Endothelial cell (in vitro differentiated cells): Measurements from ENCODE around the gene ZMYM2. TPM values are rescaled to one million over a fixed set of nuclear protein-coding genes. Genes with fewer than 3 reads are reported as not detected.

ENCODE experiments used
- DNase-seq: peaks from one replicate; pipeline ENCODE4 v3.0.0; 2021; ENCODE audit warnings: low spot score
- H3K27ac Mint-ChIP-seq: one replicate; pipeline ENCODE4 v1.8.0; 2021; ENCODE audit warnings: mixed read lengths, inconsistent platforms; ENCODE audit not compliant: unreplicated experiment
- H3K27me3 Mint-ChIP-seq: one replicate; pipeline ENCODE4 v1.8.0; 2021; ENCODE audit warnings: mild to moderate bottlenecking, moderate library complexity, mixed read lengths, inconsistent platforms; ENCODE audit not compliant: unreplicated experiment
- H3K36me3 Mint-ChIP-seq: one replicate; pipeline ENCODE4 v1.8.0; 2021; ENCODE audit warnings: mild to moderate bottlenecking, low read depth, mixed read lengths, inconsistent platforms; ENCODE audit not compliant: unreplicated experiment
- H3K4me1 Mint-ChIP-seq: one replicate; pipeline ENCODE4 v1.8.0; 2021; ENCODE audit warnings: mild to moderate bottlenecking, mixed read lengths, inconsistent platforms; ENCODE audit not compliant: unreplicated experiment
- H3K4me3 Mint-ChIP-seq: one replicate; pipeline ENCODE4 v1.8.0; 2021; ENCODE audit warnings: mild to moderate bottlenecking, mixed read lengths, inconsistent platforms; ENCODE audit not compliant: unreplicated experiment
- H3K9me3 Mint-ChIP-seq: one replicate; pipeline ENCODE4 v1.8.0; 2021; ENCODE audit warnings: mixed read lengths, inconsistent platforms; ENCODE audit not compliant: unreplicated experiment
- CTCF ChIP-seq: fragments of 200-600 bp; sonication (generic); IDR thresholded peaks from one replicate; pipeline ENCODE4 v1.5.0; 2021; ENCODE audit warnings: antibody characterized with exemption; ENCODE audit not compliant: unreplicated experiment
- total RNA-seq: library from RNA; stranded (reverse); fragmentation: NEBNext Ultra II Directional; extraction: Animal tissue kit (Norgen Biotek cat#: 25700); gene quantifications from one replicate; pipeline ENCODE4 v1.2.1, GENCODE V29; 2021; ENCODE audit not compliant: unreplicated experiment

ZMYM2 gene
- total RNA-seq, 1 donor from 2014 or later, result 124 TPM

GRCh38 chr13:20002787-20003186 is 44.3 kb downstream of the ZMYM2 start:
- peaks cover 3% of the 10 kb centered on the region for H3K4me1 Mint-ChIP-seq
- peaks cover 2% of the 10 kb centered on the region for H3K27me3 Mint-ChIP-seq
- no peak for DNase-seq
- peaks cover 17% of the 10 kb centered on the region for H3K36me3 Mint-ChIP-seq
- TF ChIP-seq CTCF, result no peak
- H3K27ac Mint-ChIP-seq, result no peak overlapping the region
- H3K4me3 Mint-ChIP-seq, result no peak overlapping the region
- H3K9me3 Mint-ChIP-seq, result no peaks in the 10 kb centered on the region

- Mint-ChIP-seq H3K9me3 (no peaks in the 10 kb centered on the region), H3K4me1 (no peaks in the 10 kb centered on the region), H3K27ac (no peak overlapping the region), H3K27me3 (peaks cover 2% of the 10 kb centered on the region), H3K36me3 (peaks cover 29% of the 10 kb centered on the region), H3K4me3 (no peak overlapping the region)
- no peak for DNase-seq
- no peak for TF ChIP-seq CTCF
Observed at GRCh38 chr13:20006206-20006605, 47.7 kb downstream of the ZMYM2 start.

- peaks cover 4% of the 10 kb centered on the region for H3K4me1 Mint-ChIP-seq
- H3K4me3 Mint-ChIP-seq, result no peak overlapping the region
- TF ChIP-seq CTCF, result no peak
- H3K27ac Mint-ChIP-seq, result no peak overlapping the region
- no peak for DNase-seq
- H3K27me3 Mint-ChIP-seq, result peaks cover 6% of the 10 kb centered on the region
- no peaks in the 10 kb centered on the region for H3K9me3 Mint-ChIP-seq
- H3K36me3 Mint-ChIP-seq, result peaks cover 49% of the 10 kb centered on the region
Observed at GRCh38 chr13:20015763-20016162, 57.2 kb downstream of the ZMYM2 start.

- Mint-ChIP-seq H3K4me3 (no peak overlapping the region), H3K27ac (no peak overlapping the region), H3K36me3 (peaks cover 52% of the 10 kb centered on the region), H3K27me3 (peaks cover 6% of the 10 kb centered on the region), H3K9me3 (no peaks in the 10 kb centered on the region), H3K4me1 (peaks cover 4% of the 10 kb centered on the region)
- no peak for TF ChIP-seq CTCF
- no peak for DNase-seq
Observed at GRCh38 chr13:20016649-20017364, 58.3 kb downstream of the ZMYM2 start.

GRCh38 chr13:20017365-20017711 is 58.8 kb downstream of the ZMYM2 start:
- TF ChIP-seq CTCF, result no peak
- H3K9me3 Mint-ChIP-seq, result no peaks in the 10 kb centered on the region

More at GRCh38 chr13:20017365-20017711, 58.8 kb downstream of the ZMYM2 start:
- Mint-ChIP-seq H3K36me3 (peaks cover 50% of the 10 kb centered on the region), H3K4me1 (peaks cover 4% of the 10 kb centered on the region), H3K27me3 (peaks cover 6% of the 10 kb centered on the region), H3K27ac (no peak overlapping the region), H3K4me3 (no peak overlapping the region)
- DNase-seq, result no peak
